Stimulated activated CD8-positive, alpha-beta memory T cell treated with anti-CD3 and anti-CD28 coated beads, Interleukin-4, amount 100 ng/mL, for 48 hours (primary cell): ENCODE data around the gene PTGDR2.

ENCODE experiments used
- DNase-seq: peaks from one replicate; pipeline ENCODE4 v3.0.0-alpha.2; 2020

The PTGDR2 gene

GRCh38 chr11:60855726-60856633, at the start of gene PTGDR2:
Gene PTGDR2, minus strand, starts transcription at chr11:60855950. Its CDS starts 2,228 bp downstream, at chr11:60853722.
- no peak for DNase-seq

- DNase-seq, result no peak
These were observed 49.3 kb upstream of the PTGDR2 start for GRCh38 chr11:60905047-60905446.

- DNase-seq, result no peak
These were observed 46.9 kb upstream of the PTGDR2 start for GRCh38 chr11:60902625-60903024.

- no peak for DNase-seq
These were observed 45.1 kb upstream of the PTGDR2 start for GRCh38 chr11:60900673-60901404.

- no peak for DNase-seq
These were observed 44.2 kb upstream of the PTGDR2 start for GRCh38 chr11:60899977-60900376.

GRCh38 chr11:60899046-60899936, 43.5 kb upstream of the PTGDR2 start:
- DNase-seq, result peak; percentile 42

- DNase-seq, result no peak
These were observed 41.7 kb upstream of the PTGDR2 start for GRCh38 chr11:60897496-60897895.

GRCh38 chr11:60895687-60896086, 39.9 kb upstream of the PTGDR2 start:
- no peak for DNase-seq

GRCh38 chr11:60891103-60891741, 35.5 kb upstream of the PTGDR2 start:
- DNase-seq, result no peak

GRCh38 chr11:60890696-60891095, 34.9 kb upstream of the PTGDR2 start:
- DNase-seq, result no peak

GRCh38 chr11:60889869-60890311, 34.1 kb upstream of the PTGDR2 start:
- no peak for DNase-seq

- peak; percentile 67 for DNase-seq
These were observed 31.8 kb upstream of the PTGDR2 start for GRCh38 chr11:60887556-60887955.

- no peak for DNase-seq
These were observed 25.0 kb upstream of the PTGDR2 start for GRCh38 chr11:60880643-60881282.

- no peak for DNase-seq
These were observed 24.3 kb upstream of the PTGDR2 start for GRCh38 chr11:60879971-60880588.

- no peak for DNase-seq
These were observed 23.4 kb upstream of the PTGDR2 start for GRCh38 chr11:60879104-60879503.

- DNase-seq, result no peak
These were observed 22.7 kb upstream of the PTGDR2 start for GRCh38 chr11:60878245-60879101.

- DNase-seq, result no peak
These were observed 20.4 kb upstream of the PTGDR2 start for GRCh38 chr11:60876168-60876485.

- DNase-seq, result no peak
These were observed 19.8 kb upstream of the PTGDR2 start for GRCh38 chr11:60875366-60876167.
